ENCODE measurements around the gene PARP8.

Gene PARP8

GRCh38 chr5:50854082-50854481 lies 187.6 kb downstream of the PARP8 start:
- DNase-seq (ENCODE audit: low read depth), result no peak

GRCh38 chr5:50855001-50855400 lies 188.6 kb downstream of the PARP8 start:
- DNase-seq (ENCODE audit: low read depth), result no peak

- DNase-seq (ENCODE audit: low read depth), result no peak
These were observed 190.1 kb downstream of the PARP8 start for GRCh38 chr5:50856401-50857119.

- DNase-seq (ENCODE audit: low read depth), result no peak
These were observed 197.2 kb downstream of the PARP8 start for GRCh38 chr5:50863534-50864170.

GRCh38 chr5:50864466-50864865 lies 198.0 kb downstream of the PARP8 start:
- DNase-seq (ENCODE audit: low read depth), result no peak

- no peak for DNase-seq (ENCODE audit: low read depth)
These were observed 200.0 kb downstream of the PARP8 start for GRCh38 chr5:50866415-50866814.

GRCh38 chr5:50867140-50867539 lies 200.7 kb downstream of the PARP8 start:
- no peak for DNase-seq (ENCODE audit: low read depth)

- no peak for DNase-seq (ENCODE audit: low read depth)
These were observed 207.3 kb downstream of the PARP8 start for GRCh38 chr5:50873595-50874277.

GRCh38 chr5:50874306-50875001 lies 208.0 kb downstream of the PARP8 start:
- no peak for DNase-seq (ENCODE audit: low read depth)

GRCh38 chr5:50875002-50875344 lies 208.5 kb downstream of the PARP8 start:
- DNase-seq (ENCODE audit: low read depth), result no peak

GRCh38 chr5:50878470-50878869 lies 212.0 kb downstream of the PARP8 start:
- DNase-seq (ENCODE audit: low read depth), result no peak

GRCh38 chr5:50881407-50881806 lies 215.0 kb downstream of the PARP8 start:
- DNase-seq (ENCODE audit: low read depth), result no peak

- no peak for DNase-seq (ENCODE audit: low read depth)
These were observed 220.4 kb downstream of the PARP8 start for GRCh38 chr5:50886657-50887345.

GRCh38 chr5:50887889-50888633 lies 221.6 kb downstream of the PARP8 start:
- no peak for DNase-seq (ENCODE audit: low read depth)

- DNase-seq (ENCODE audit: low read depth), result no peak
These were observed 222.3 kb downstream of the PARP8 start for GRCh38 chr5:50888751-50889150.

GRCh38 chr5:50889790-50890189 lies 223.4 kb downstream of the PARP8 start:
- no peak for DNase-seq (ENCODE audit: low read depth)

All from stimulated activated CD8-positive, alpha-beta memory T cell treated with anti-CD3 and anti-CD28 coated beads, Interleukin-15, amount 100 ng/mL, for 1 hour (primary cell).